CD14-positive monocyte (primary cell): Measurements from ENCODE around the gene GRB7. TPM values are rescaled to one million over a fixed set of nuclear protein-coding genes. Genes with fewer than 3 reads are reported as not detected.

Experiments used
- DNase-seq, 3 donors: peaks; one replicate each; pipeline ENCODE4 v3.0.0-alpha.2; 2011 to 2022
- H2AFZ ChIP-seq: 2 replicates; pipeline ENCODE4 v1.6.0; 2012; ENCODE audit warnings: mild to moderate bottlenecking, low read depth, low read length, inconsistent platforms; ENCODE audit not compliant: insufficient read depth, poor library complexity, severe bottlenecking
- H3K27ac ChIP-seq, 2 donors: 1 replicate in 1 of 2; 2 replicates in 1 of 2; pipeline ENCODE4 v1.5.1; 2012 to 2013; ENCODE audit warnings: low read length in 2 of 2, control low read depth in 1 of 2, inconsistent platforms in 1 of 2, low read depth in 1 of 2, mild to moderate bottlenecking in 1 of 2
- H3K27me3 ChIP-seq, 2 donors: one replicate each; pipeline versions ENCODE4 v1.6.0 to v1.6.1; 2011 to 2013; ENCODE audit warnings: low read length in 2 of 2; ENCODE audit not compliant: control insufficient read depth in 2 of 2, insufficient read depth in 2 of 2
- H3K36me3 ChIP-seq, 2 donors: replicated peaks in 1 of 2; 1 replicate in 1 of 2; 2 replicates in 1 of 2; pipeline versions ENCODE4 v1.5.1 to v1.6.1; 2012 to 2013; ENCODE audit warnings: low read length in 2 of 2, control low read depth in 1 of 2, inconsistent platforms in 1 of 2, mild to moderate bottlenecking in 1 of 2; ENCODE audit not compliant: insufficient read depth in 2 of 2, control insufficient read depth in 1 of 2
- H3K4me1 ChIP-seq, 2 donors: 1 replicate in 1 of 2; 2 replicates in 1 of 2; pipeline versions ENCODE4 v1.5.1 to v1.6.1; 2012 to 2013; ENCODE audit warnings: low read length in 2 of 2, control low read depth in 1 of 2, inconsistent platforms in 1 of 2, mild to moderate bottlenecking in 1 of 2, moderate library complexity in 1 of 2; ENCODE audit not compliant: insufficient read depth in 2 of 2, control insufficient read depth in 1 of 2
- H3K4me2 ChIP-seq: replicated peaks from 2 replicates; pipeline ENCODE3; 2012; ENCODE audit warnings: low read length, moderate library complexity, mild to moderate bottlenecking; ENCODE audit not compliant: poor library complexity, severe bottlenecking; ENCODE audit errors: extremely low read depth
- H3K4me3 ChIP-seq, 3 experiments: fragments of 200-600 bp in 1 of 3; sonication (generic) in 1 of 3; replicated peaks in 1 of 3; 1 replicate in 2 of 3; 2 replicates in 1 of 3; pipeline ENCODE4 v1.5.1; 2011 to 2013; ENCODE audit warnings: low read length in 3 of 3, mild to moderate bottlenecking in 3 of 3, control low read depth in 2 of 3, low read depth in 2 of 3, inconsistent platforms in 1 of 3, moderate library complexity in 1 of 3
- H3K79me2 ChIP-seq: 2 replicates; pipeline ENCODE4 v1.6.0; 2012; ENCODE audit warnings: mild to moderate bottlenecking, control low read depth, inconsistent platforms, low read length, moderate library complexity; ENCODE audit not compliant: insufficient read depth
- H3K9ac ChIP-seq: 2 replicates; pipeline ENCODE4 v1.6.0; 2017; ENCODE audit warnings: low read length, mild to moderate bottlenecking; ENCODE audit not compliant: insufficient read depth, poor library complexity, severe bottlenecking
- H3K9me3 ChIP-seq, 2 donors: replicated peaks in 1 of 2; 1 replicate in 1 of 2; 2 replicates in 1 of 2; pipeline versions ENCODE4 v1.5.1 to v1.6.1; 2012 to 2013; ENCODE audit warnings: low read length in 2 of 2, control low read depth in 1 of 2; ENCODE audit not compliant: control insufficient read depth in 1 of 2, insufficient read depth in 1 of 2
- H4K20me1 ChIP-seq: 2 replicates; pipeline ENCODE4 v1.6.0; 2012; ENCODE audit warnings: mild to moderate bottlenecking, low read length, control low read depth, moderate library complexity; ENCODE audit not compliant: insufficient read depth
- H3K27ac Mint-ChIP-seq, 7 donors: one replicate each; pipeline ENCODE4 v1.8.0; 2020; ENCODE audit warnings: mild to moderate bottlenecking in 7 of 7, mixed read lengths in 7 of 7, moderate library complexity in 6 of 7, inconsistent platforms in 2 of 7
- H3K27me3 Mint-ChIP-seq, 3 donors: one replicate each; pipeline ENCODE4 v1.8.0; 2021 to 2022; ENCODE audit warnings: low read depth in 3 of 3, mild to moderate bottlenecking in 3 of 3, mixed read lengths in 3 of 3, moderate library complexity in 3 of 3, inconsistent platforms in 1 of 3
- H3K36me3 Mint-ChIP-seq, 2 donors: one replicate each; pipeline ENCODE4 v1.8.0; 2020; ENCODE audit warnings: mixed read lengths in 2 of 2, inconsistent platforms in 1 of 2, mild to moderate bottlenecking in 1 of 2
- H3K4me1 Mint-ChIP-seq: one replicate; pipeline ENCODE4 v1.8.0; 2020; ENCODE audit warnings: mild to moderate bottlenecking, mixed read lengths
- H3K4me3 Mint-ChIP-seq, 2 donors: one replicate each; pipeline ENCODE4 v1.8.0; 2020; ENCODE audit warnings: mild to moderate bottlenecking in 2 of 2, mixed read lengths in 2 of 2, moderate library complexity in 1 of 2
- H3K9me3 Mint-ChIP-seq, 7 donors: one replicate each; pipeline ENCODE4 v1.8.0; 2020 to 2022; ENCODE audit warnings: mixed read lengths in 7 of 7, mild to moderate bottlenecking in 6 of 7, moderate library complexity in 6 of 7, inconsistent platforms in 2 of 7
- CTCF ChIP-seq: fragments of 200-600 bp; IDR thresholded peaks from one replicate; pipeline ENCODE4 v1.8.0; 2022; ENCODE audit warnings: antibody characterized with exemption, mild to moderate bottlenecking
- WGBS: methylation state at CpG from one replicate; pipeline ENCODE4 v1.1.5; 2013; ENCODE audit warnings: missing lambda C conversion rate; ENCODE audit not compliant: insufficient coverage; 5-methylcytosine and 5-hydroxymethylcytosine counted together
- intact Hi-C, 2 donors: fragments of 100-400 bp; cut with micrococcal nuclease; formaldehyde crosslinking; loops; one replicate each; pipeline versions ENCODE4 v1.15.0 to v1.15.1; 2023
- polyA minus RNA-seq: library from RNA; depleted of rRNA, polyadenylated mRNA; stranded (reverse); fragments of >200 nt; gene quantifications from 2 replicates; pipeline ENCODE4 v1.2.3, GENCODE V29; 2012
- polyA plus RNA-seq, 3 donors: library from polyadenylated mRNA; depleted of rRNA in 1 of 3; unstranded in 2 of 3; stranded (reverse) in 1 of 3; fragments of 300-500 nt in 2 of 3; fragments of >200 nt in 1 of 3; fragmentation: Illumina TruSeq in 2 of 3; gene quantifications; 1 replicate in 2 of 3; 2 replicates in 1 of 3; pipeline ENCODE4 v1.2.3, GENCODE V29; 2012 to 2021
- total RNA-seq, 12 experiments: library from RNA in 1 of 12; stranded (reverse) in 1 of 12; fragments of 120-200 nt in 1 of 12; gene quantifications; one replicate each; pipeline ENCODE4 v1.2.4 and lab custom pipeline; 2013 to 2026; ENCODE audit warnings: mixed read lengths in 6 of 12, inconsistent platforms in 1 of 12

Gene GRB7
- total RNA-seq (2013): not detected
- polyA plus RNA-seq (not detected), polyA minus RNA-seq (0.08 and 0.14 TPM in 2 replicates), total RNA-seq (lab: John Stamatoyannopoulos, UW) (0 to 2.8 (median 0) reads per million in 11 experiments)

GRCh38 chr17:39737760-39738567, at the start of gene GRB7:
Gene GRB7 (plus strand): TSS chr17:39737938. CDS start chr17:39742302, 4,364 bp downstream.
- Histone ChIP-seq H3K79me2 (no peaks in the 10 kb centered on the region), H3K4me2 (peak within 1 kb of the TSS; percentile 41), H3K36me3 (no peaks in the 10 kb centered on the region), H3K4me3 (peak within 1 kb of the TSS in 1 of 3 experiments; percentile 39), H3K27me3 (peaks cover 39 to 64% of the 10 kb centered on the region in 2 donors), H3K9me3 (peaks cover 0 to 9% of the 10 kb centered on the region in 2 donors), H3K4me1 (peaks cover 11 to 19% of the 10 kb centered on the region in 2 donors), H3K9ac (peak within 1 kb of the TSS; percentile 19), H4K20me1 (no peaks in the 10 kb centered on the region), H2AFZ (peak within 1 kb of the TSS; percentile 57), H3K27ac (no peak within 1 kb of the TSS)
- Mint-ChIP-seq H3K9me3 (peaks cover 0 to 18% (median 7%) of the 10 kb centered on the region in 7 donors), H3K27me3 (peaks cover 71 to 88% (median 86%) of the 10 kb centered on the region in 3 donors), H3K36me3 (peaks cover 0 to 5% of the 10 kb centered on the region in 2 donors), H3K4me1 (peaks cover 16% of the 10 kb centered on the region), H3K4me3 (peak within 1 kb of the TSS; percentile 45 to 82), H3K27ac (no peak within 1 kb of the TSS)
- TF ChIP-seq CTCF: no peak
- no peak for DNase-seq
- WGBS: 11% methylated on average over 25 of the region's 34 CpGs
- intact Hi-C loops: no loop called here

- Histone ChIP-seq H3K27me3 (no peaks in the 10 kb centered on the region), H3K27ac (peak overlapping the region; percentile 78 to 79), H3K4me1 (peaks cover 12 to 18% of the 10 kb centered on the region in 2 donors), H3K4me3 (peak overlapping the region; percentile 60 to 96 (median 82)), H3K36me3 (peaks cover 2 to 12% of the 10 kb centered on the region in 2 donors), H3K4me2 (peak overlapping the region; percentile 93), H3K9ac (peak overlapping the region; percentile 68), H3K9me3 (no peaks in the 10 kb centered on the region), H4K20me1 (no peaks in the 10 kb centered on the region), H2AFZ (peak overlapping the region; percentile 93), H3K79me2 (no peaks in the 10 kb centered on the region)
- H3K36me3 Mint-ChIP-seq: peaks cover 13 to 16% of the 10 kb centered on the region in 2 donors
- peaks cover 17% of the 10 kb centered on the region for H3K4me1 Mint-ChIP-seq
- H3K27ac Mint-ChIP-seq: peak overlapping the region; percentile 88 to 96 (median 94)
- peaks cover 0 to 17% (median 6%) of the 10 kb centered on the region in 7 donors for H3K9me3 Mint-ChIP-seq
- DNase-seq: no peak
- peaks cover 2 to 9% (median 8%) of the 10 kb centered on the region in 3 donors for H3K27me3 Mint-ChIP-seq
- intact Hi-C loops: loop anchor here in 1 of 2 donors (5.0 kb wide), 2 partner anchors 39 to 51 kb away; partner anchors contain the start of gene STARD3
- H3K4me3 Mint-ChIP-seq: peak overlapping the region; percentile 94 to 97
- WGBS: 16% methylated on average over 4 of the region's 6 CpGs
- no peak for TF ChIP-seq CTCF
Observed at GRCh38 chr17:39688475-39688835, 49.3 kb upstream of the GRB7 start.
